NCI-H1436 treated with DMSO at 0.1 percent for 48 hours (cell line): ENCODE results near the gene RSPO3.

Source experiments
- DNase-seq: peaks from one replicate; lab custom pipeline; 2025; lab: John Stamatoyannopoulos, UW

Gene RSPO3

DNA sequence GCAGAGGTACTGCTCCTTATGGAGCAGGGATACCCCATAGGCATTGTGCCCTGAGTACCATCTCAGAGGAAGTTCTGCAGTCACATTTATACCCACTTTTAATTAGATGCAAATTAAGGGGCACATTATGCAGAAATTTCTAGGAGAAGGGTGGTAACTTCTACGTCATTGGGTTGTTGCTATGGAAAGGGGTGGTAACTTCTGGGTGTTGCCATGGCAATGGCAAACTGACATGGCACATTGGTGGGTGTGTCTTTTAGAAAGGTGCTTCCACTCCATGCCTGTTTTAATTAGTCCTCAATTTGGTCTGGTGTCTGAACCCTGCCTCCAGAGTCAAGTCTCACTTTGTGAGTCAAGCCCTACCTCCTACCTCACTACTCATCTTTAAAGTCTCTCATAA is 42.0 kb downstream of the RSPO3 start:
- no peak for DNase-seq

DNA sequence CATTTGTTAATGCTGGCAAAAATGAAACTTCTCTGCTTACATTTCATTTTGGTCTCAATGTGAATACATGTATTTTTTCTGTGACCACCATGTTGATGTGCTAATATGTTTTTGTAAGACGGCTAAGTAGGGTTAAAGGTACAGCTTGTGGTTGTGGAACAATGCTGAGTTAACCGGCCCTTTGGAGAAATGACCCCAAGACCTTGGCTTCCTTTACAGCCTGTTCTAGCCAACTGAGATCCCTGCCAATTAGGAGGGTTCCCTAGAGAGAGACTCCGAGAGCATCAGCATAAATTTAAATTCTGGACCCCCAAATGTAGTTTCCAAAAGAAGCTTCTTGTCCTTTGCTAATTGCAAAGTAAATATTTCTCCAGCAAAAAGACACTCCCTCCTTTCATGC is 44.4 kb downstream of the RSPO3 start:
- DNase-seq: no peak

DNA sequence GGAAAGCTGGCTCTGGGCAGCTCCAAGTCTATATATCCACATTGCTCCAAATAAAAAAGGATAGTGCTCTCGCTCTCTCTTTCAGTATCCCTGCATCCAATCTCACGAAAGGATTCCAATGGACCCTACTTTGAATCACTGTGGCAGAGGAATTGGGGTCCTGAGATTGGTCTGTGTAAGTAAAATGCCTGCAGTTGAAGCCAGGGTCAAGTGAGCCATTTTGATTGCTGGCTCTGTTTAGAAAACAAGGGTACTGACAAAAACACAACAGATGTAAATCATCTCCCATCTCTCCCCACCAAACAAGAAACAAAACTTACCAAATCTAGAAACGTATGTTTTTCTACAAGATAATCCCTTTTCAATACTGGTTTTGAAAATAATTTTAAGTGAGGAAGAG is 45.6 kb downstream of the RSPO3 start:
- no peak for DNase-seq

DNA sequence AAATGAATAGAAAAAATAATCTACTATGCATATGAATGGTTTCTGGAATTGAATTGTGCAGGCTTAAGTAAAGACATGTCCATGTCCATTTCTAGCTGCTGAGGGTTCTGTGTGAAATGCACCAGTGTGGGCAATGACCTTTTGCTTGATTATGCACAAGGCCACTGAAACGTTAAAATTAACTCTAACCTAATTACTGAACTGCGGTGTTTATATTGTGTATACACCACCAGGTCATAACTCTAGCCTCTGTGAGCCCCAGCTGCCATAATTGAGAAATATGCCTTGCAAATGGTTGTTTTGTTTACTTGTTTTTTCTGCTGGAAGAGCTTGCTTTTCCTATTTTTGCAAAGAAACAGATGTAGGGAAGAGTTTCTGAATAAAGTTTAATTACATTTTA is 46.1 kb downstream of the RSPO3 start:
- DNase-seq: no peak

DNA sequence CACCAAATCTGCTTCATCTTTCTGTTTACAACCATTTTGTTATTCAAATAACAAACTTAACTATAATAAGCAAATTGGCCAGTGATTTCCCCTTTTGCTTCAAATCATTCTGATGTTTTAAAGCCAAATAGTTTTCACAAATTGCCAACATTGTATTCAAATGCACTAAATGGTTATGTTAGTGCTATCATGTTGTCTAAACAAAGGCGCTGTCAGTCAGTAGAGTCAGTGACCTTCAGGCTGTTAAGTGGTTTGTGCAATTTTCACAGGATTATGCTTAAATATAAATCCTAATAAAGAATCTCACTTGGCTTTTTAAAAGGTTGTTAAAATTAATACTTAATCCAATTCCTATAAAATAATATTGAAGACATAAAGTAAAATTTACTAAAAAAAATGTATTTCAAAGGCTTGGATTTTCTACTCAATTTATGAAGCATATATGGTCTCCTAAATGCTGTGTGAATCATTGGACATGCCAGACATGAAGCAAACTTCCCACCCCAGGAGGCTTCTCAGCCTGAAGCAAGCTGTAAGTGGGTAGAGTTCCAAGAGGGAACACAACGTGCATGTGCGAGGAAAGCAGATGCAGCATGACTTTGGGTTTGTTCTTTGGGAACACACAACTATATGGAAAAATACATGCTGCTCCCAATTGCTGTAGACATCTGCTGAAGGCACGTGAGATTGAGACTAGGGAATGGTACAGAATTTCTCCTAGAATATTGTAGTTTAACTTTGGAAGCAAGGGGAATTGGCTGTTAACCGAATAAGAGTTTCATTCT is 54.9 kb downstream of the RSPO3 start:
- DNase-seq: no peak

DNA sequence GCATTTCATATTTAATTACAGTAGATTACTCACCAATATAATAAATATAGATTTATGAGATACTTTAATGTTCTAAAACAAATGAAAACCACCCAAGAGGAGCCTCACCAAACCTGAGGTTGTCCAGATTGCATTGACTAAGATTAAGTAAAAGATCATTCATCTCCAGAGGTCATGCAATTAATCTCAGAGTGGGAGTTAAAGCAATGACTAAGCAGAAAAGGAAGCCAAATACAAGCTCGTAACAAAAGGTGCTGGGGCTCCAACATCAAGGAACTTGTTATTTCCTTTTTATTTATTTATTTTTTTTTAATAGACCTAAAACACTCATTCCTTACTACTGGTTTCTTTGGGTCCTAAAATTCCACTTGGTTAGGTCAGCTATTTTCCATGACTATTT is 57.7 kb downstream of the RSPO3 start:
- no peak for DNase-seq

DNA sequence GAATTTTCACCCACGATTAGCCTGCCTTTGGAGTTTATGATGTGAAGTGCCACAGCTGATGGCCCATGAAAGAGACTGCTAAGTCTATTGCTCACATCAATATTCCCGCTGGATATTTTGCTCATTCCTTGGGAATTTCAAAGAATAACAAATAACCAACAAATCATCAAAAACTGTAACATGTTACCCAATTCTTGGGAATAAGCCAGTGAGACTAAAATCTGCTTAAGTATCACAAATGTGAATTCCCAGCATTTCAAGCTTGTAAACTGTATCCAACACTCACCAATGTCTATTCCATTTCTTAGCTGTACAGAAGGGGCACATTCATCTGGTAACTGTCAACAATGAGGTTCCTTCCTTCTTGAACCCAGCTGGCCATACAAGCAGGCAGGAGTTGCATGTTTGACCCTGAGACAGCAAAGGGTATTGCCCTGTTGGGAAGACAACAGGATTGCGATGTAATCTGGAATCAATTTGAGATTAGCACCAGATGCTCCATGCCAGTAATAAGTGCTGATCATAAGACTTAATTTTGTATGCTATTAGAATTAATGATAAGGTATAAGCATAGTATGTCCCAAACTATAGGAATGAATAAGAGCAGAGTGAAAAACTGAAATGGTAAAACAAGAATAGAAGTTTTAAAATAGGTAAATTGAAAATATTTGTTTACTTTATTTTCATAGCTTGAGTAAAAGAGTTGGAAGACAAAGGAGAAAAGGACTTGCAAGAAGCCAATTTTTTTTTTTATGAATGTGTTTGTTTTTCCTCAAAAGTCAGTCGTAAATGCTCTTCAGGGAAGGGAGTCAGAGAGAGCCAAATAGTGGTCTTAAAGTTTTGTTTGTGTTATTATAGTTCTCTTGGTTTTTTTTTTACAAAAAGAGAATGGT is 58.8 kb downstream of the RSPO3 start:
- DNase-seq: no peak

DNA sequence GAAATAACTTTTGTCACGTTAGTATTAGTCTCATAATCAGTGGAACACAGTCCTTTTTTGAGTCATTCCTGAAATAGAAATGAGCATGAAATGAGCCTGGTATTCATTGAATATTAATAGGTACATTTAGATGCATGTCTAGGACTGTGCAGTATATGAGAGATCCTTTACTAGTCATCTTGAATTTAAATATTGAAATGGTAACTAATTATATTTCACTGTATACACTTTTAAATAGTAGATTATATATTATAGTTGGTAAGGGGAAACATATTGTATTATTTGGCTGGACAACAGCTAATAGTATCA is 59.4 kb downstream of the RSPO3 start:
- DNase-seq: no peak

DNA sequence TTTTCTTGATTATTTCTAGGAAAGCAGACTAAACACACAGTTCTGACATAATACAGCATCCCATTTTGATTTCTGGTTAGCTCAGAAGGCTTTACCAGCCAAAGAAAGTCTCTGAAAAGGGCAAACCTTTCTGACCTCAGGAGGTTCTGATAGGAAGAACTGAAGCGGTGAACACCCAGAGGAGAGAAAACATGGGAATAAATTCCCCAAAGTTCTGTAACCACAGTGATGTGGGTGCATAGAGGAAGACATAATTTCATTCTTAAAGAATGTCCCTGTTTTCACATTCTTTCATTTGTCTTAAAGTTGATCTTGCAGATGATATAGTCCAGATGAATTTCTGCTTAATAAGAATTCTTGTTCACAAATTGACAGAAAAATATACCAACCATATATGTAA is 60.3 kb downstream of the RSPO3 start:
- DNase-seq: no peak

DNA sequence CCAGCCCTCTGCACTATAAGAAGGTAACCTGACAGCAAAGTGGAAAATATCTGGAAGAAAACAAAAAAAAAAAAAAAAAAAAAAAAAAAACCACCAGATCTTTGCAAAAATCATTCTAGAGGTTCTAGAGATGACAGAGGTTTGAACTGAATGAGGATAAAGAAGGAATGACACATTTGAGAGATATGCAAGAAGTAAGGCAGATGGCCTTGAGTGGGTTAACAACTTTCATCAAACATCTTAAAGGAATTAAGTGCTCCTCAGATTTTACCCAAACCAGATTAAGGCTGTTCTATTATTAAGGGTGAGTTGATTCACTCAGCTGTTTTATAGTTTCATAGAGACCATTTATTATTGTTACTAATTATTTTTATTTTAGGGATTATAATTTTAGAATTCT is 62.0 kb downstream of the RSPO3 start:
- DNase-seq: no peak

DNA sequence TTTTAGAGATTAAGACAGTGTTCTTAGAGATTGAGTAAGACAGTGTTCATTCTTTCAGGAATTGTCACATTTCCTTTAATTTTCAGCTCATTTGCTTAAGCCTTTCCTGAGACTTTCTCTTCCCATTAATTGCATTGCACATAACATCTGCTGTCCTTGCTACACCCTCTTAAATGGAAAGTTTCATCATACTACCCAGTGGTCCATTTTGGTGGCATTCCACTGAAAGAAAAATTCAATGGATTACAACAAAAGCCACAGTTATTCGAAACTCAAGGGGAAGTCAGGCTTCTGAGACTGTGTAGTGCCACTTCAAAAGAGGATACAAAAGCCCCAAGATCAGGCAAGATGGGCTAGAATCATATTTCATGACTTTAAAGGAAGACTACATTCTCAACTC is 64.0 kb downstream of the RSPO3 start:
- no peak for DNase-seq

DNA sequence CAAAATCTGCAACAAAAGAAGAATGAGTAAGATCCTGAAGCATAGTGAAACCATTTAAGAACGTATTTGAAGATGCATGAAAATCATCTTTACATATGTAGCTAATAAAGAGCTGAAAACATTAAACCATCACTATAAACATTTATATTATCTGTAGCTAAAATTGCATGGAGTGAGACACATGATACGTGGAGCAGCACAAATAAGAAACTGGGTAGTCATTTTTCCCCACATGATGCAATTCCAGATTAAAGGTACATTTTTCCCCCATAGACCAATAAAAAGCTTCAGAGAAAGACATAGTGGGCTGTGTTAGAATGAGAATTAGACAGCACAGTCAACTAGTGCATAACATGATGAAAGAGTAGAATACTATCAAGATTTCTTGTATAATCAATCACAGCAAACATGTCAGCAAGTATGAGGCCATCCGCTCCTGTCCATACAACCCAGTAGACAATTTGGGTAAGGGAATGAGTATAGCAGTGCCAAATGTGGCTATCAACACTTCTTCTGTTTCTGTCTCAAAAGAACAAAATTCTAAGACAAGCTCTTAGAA is 67.0 kb downstream of the RSPO3 start:
- DNase-seq: no peak

DNA sequence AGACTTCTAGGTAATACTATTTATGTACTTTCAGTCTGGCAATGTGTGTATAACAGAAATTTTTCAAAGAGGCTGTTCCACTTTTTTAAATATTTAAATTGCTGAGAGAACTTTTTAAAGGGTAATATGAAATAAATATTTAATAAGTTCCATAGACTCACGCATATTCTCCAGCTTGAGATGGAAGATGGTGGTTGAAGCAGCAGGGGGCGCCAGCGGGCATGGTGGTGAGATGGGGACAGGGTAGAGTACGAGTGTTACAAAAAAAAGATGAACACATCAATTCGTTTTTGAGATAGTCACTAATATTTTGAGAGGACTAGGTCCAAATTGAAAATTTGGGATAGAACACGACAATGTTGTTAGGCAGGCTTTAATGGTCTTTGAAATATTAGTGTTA is 68.4 kb downstream of the RSPO3 start:
- DNase-seq: no peak

DNA sequence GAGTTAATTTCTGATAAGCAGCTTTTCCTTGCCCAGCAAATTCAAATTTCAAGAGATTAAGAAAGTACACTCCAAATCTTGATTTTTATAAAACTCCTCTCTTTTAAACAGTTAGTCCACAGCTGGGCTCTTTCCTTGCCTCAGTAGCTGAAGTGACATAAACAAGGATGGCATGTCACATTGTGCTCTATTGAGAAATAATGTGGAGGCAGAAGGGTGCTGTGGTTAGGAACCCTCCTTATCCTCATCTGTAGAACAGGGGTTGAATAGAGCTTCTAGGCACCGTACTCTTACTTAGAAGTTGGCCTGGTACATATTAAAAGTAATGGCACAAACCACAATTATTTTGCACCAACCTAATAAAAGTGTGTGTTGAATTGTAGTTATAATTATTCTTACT is 70.3 kb downstream of the RSPO3 start:
- DNase-seq: no peak

DNA sequence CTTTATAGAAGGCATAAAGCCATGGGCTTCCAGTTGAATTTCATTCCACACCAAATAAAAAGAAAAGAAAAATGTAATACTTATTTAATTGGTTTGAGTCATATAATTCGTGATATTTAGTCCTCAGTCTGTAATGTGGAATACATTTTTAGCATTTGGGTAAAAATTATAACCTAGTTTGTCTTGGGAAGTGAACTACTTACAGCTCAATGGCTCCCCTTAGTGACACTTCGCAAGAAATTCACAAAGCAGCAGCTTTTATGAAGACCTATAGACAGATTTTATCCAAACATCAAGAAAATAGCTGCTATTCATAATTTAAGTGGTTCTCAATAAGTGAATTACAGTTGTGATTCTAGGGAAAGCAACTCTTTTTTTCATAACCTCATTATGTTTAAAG is 72.1 kb downstream of the RSPO3 start:
- no peak for DNase-seq

DNA sequence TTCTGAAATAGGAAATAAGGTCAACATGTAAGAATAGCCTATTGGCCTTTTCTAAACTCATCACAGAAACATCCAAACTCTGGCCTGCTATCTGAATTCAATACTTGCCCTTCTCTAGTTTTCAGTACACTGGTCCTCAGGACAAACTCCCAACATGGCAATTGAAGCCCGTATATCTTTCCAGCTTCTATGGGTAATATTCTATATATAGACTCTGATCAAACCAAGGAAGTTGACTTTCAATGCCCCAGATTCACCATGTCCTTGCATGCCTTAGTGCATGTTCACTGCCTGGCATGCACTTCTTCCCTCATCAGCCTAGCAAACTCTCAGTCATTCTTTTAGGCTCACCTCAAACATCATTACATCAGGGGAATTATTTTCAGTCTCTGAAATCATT is 73.2 kb downstream of the RSPO3 start:
- no peak for DNase-seq

DNA sequence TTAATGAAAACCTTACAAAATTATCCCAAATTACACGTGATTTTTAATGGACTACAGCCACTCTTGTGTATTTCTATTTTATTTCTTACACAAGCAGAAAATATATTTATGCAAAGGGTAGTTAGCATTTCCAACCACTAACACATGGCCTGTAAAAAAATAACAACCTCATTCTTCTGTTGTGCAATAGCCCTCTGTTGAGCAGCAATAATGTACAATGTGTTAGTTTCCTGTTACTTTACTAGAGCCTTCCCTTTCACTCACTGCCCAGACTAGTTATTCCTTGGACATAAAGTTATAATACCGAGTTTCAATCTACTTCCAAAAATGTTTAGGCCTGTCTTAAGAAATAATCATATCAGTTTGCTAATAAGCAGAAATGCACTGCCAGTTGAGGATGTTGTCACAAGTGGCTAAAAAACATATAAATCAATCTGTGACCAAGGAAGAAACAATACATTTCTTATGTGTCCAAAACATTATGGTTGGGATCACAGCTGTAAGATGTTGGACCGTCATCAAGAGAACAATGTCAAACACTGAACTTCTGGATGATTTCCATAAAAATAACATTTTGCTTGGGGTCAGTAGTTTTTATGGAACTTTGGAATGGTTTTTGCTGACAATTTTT is 74.6 kb downstream of the RSPO3 start:
- no peak for DNase-seq

DNA sequence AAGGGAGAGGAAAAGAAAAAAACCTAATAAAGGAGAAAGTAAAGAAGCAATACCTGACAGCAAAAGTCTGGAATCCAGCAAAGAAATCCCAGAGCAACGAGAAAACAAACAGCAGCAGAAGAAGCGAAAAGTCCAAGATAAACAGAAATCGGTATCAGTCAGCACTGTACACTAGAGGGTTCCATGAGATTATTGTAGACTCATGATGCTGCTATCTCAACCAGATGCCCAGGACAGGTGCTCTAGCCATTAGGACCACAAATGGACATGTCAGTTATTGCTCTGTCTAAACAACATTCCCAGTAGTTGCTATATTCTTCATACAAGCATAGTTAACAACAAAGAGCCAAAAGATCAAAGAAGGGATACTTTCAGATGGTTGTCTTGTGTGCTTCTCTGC is 77.4 kb downstream of the RSPO3 start:
- DNase-seq: no peak

DNA sequence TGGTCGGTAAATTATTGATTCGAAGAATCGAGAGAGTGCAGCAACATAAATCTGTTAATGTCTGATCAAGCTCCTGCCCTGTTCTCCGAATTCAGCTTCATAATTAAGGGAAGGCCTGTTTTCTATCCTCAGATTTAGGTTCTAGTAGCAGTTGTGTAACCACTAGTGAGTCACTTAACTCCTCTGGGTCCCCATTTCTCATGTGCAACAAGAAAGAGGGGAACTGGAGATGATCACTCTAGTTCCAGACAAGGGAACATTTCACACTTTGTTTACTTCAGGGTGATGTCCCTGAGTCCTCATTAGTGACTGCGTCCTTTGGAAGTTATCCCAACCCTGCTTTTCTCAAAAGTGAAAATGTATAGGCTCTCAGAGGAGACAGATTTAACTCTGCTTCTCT is 80.1 kb downstream of the RSPO3 start:
- DNase-seq: no peak

DNA sequence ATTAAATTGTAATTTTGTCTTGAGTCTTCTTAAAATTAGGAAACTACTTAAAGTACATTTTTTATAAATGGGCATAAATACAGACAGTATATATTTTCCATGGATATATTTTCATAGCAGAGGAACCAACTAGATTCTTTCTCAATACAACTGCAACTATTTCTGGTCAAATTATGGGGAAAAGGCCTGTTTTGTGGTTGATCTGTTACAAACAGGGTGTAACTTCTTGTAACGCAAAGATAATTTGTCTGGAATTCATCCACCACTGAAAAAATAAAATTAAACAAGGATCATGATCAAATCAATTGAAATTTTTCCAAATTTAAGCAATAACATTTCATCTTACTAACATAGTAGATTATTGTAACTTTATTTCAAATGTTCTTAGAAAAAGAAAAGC is 81.0 kb downstream of the RSPO3 start:
- no peak for DNase-seq

DNA sequence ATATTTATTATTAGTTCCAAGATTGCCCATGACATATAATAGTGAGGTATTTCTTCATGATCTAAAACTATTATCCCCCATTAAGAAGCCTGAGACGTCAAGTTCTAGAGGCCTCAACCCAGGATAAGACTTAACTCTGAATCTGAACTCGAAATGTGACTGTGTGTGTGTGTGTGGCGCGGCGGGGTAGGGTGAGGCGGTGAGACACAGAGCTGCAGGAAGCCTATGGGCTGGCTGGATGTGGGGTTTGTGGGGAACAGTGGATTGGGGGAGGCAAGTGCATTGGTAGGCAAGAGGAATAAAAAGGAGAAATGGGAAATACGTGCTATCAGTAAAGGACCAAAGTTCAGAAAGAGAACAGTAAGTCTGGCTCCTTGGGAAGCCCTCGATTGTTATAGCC is 81.6 kb downstream of the RSPO3 start:
- no peak for DNase-seq

DNA sequence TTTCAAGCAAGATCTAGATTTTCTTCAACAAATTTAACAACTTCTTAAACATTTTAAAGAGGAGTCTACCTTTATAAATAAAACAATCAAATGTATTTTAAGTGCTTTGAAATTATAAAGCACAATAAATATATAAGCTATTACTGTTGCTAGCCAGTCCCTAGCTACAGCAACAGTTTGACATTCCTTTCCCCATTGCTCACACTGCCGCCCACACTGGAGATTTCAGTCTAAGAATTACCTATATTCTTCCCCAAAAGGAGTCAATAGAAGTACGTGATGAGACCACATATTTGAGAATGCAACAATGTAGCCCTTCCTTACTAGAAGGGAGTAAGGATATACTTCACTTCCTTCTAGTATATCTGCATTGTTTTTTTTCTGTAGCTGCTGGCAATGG is 82.8 kb downstream of the RSPO3 start:
- DNase-seq: no peak

DNA sequence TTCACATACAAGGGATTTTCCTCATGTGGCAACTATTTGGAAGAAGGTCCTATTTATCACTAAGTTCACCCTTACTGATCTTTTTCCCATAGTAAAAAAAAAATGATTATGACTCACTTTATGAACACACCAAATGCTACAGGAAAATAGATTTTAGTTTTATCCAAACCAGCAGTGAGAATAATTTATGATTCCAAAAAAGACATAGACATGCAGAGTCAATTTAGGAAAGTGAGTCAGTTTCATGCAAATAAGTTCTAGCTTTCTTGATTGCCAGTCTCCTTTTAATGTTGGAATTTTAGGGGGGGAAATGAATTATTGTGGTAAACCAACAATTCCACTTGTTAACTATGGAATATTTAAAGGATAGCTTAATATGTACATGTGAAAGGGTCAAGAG is 84.2 kb downstream of the RSPO3 start:
- no peak for DNase-seq
